H1 (cell line): ENCODE results near the gene FOXN1. TPM values are rescaled to one million over a fixed set of nuclear protein-coding genes. Genes with fewer than 3 reads are reported as not detected.

Experiments used
- BCL11A ChIP-seq, 2 experiments: IDR thresholded peaks; one replicate each; pipeline ENCODE4 v1.6.1; 2011; ENCODE audit warnings: low read depth in 2 of 2, low read length in 2 of 2, mild to moderate bottlenecking in 2 of 2
- CBX8 ChIP-seq: fragments of 300-800, 300-1000 bp; sonication (generic); IDR thresholded peaks from 2 replicates; pipeline ENCODE4 v1.7.1; 2016; ENCODE audit warnings: low read depth, low read length, borderline replicate concordance
- PHF8 ChIP-seq: fragments of 200-600 bp; sonication (generic); conservative IDR thresholded peaks from 2 replicates; pipeline ENCODE4 v1.7.1; 2012; ENCODE audit warnings: low read depth, mild to moderate bottlenecking, inconsistent platforms, low read length, moderate library complexity
- POU5F1 ChIP-seq: IDR thresholded peaks from 2 replicates; pipeline ENCODE4 v1.6.1; 2011; ENCODE audit warnings: low read depth, mild to moderate bottlenecking, low read length, moderate library complexity
- polyA plus RNA-seq, 7 experiments: library from polyadenylated mRNA; depleted of rRNA in 3 of 7; stranded (reverse) in 5 of 7; unstranded in 2 of 7; fragments of >200 nt in 5 of 7; fragments of 200-250 nt in 2 of 7; gene quantifications; 1 replicate in 5 of 7; 2 replicates in 1 of 7; 4 replicates in 1 of 7; pipeline versions ENCODE4 v1.2.1 to v1.2.3, GENCODE V29; 2011 to 2013; ENCODE audit warnings: missing spikeins in 2 of 7, mixed read lengths in 2 of 7
- total RNA-seq: library from RNA; stranded (reverse); fragmentation: NEBNext Ultra II Directional; extraction: Animal tissue kit (Norgen Biotek cat#: 25700); gene quantifications from 2 replicates; pipeline ENCODE4 v1.2.1, GENCODE V29; 2021
- TF ChIP-seq, protein P1 (sequence below): IDR thresholded peaks from 2 replicates; pipeline ENCODE4 v1.6.1; 2012; ENCODE audit warnings: inconsistent platforms

FOXN1 gene
- total and polyA plus RNA-seq, 2 of the 8 experiments (the other 6 are each of a cell fraction or from before 2014, with no cell fraction given), result not detected

DNA sequence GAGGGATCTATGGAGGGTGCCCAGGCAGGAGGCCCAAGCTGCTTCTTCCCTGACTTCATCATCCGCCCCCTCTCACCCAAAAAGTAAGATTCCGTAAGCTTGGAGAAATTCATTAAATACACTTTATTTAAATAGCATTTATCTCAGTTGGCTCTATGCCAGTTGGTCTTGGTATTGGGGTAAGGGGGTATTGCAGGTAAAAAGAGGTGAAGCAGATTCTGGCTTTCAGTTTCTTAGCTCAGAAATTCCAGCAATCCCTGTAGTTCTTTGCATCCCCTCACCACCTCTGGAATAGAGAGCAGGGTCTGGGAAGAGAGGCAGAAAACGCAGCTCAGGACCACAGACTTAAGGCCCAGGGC is 71.3 kb downstream of the FOXN1 start (continued):
- TF ChIP-seq PHF8 (no peak), POU5F1 (no peak), CBX8 (no peak), BCL11A (IDR thresholded peaks at IDR 0.05; ENCODE audit: low read depth in 2 of 2, low read length in 2 of 2) (no peak)
- TF ChIP-seq, protein P1, sequence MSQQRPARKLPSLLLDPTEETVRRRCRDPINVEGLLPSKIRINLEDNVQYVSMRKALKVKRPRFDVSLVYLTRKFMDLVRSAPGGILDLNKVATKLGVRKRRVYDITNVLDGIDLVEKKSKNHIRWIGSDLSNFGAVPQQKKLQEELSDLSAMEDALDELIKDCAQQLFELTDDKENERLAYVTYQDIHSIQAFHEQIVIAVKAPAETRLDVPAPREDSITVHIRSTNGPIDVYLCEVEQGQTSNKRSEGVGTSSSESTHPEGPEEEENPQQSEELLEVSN, result no peak
